NCI-H226 (cell line): ENCODE measurements around the gene CRACR2B.

Source experiments
- DNase-seq: peaks from one replicate; pipeline ENCODE4 v3.0.0-alpha.2; 2015

Gene CRACR2B

DNA sequence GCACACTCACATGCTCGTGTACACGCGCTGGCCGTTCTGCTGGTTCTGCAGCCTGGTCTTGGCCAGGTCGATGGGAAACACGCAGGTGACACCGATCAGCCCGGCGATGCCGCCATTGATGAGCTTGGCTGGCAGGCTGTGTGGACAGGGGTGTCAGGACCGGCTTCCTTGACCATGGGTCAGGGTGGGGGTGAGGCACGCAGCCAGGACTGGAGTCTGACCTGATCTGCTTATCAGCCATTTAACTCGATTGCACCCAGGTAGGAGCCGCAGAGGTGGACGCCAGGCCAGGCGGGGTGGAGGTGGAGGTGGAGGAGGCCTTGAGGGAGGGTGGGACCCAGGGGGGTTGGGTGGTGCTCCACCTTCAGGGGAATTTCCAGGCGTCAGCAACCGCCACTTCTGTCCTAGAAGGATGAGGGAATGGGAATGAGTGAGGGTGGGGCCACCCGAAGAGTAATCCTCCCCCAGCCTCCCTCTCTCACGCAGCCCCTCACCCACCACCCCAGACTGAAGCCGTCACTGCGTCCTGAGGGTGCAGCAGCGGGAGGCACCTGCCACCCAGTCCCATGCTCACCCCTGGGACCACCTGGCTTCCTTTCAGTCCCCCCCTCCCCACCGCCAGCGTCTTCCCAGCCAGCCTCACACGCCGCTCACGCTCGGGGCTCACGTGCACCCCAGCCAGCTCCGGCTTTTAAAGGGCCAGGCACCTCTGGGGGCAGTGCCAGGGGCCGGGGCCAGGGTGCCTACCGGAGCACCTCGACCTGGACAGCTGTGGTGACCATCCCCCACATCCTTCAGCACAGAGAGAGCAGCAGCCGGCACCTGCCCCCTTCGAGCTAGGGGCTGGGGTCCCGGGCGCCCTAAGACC, 32.7 kb upstream of the CRACR2B start:
- peak; percentile 51 for DNase-seq

DNA sequence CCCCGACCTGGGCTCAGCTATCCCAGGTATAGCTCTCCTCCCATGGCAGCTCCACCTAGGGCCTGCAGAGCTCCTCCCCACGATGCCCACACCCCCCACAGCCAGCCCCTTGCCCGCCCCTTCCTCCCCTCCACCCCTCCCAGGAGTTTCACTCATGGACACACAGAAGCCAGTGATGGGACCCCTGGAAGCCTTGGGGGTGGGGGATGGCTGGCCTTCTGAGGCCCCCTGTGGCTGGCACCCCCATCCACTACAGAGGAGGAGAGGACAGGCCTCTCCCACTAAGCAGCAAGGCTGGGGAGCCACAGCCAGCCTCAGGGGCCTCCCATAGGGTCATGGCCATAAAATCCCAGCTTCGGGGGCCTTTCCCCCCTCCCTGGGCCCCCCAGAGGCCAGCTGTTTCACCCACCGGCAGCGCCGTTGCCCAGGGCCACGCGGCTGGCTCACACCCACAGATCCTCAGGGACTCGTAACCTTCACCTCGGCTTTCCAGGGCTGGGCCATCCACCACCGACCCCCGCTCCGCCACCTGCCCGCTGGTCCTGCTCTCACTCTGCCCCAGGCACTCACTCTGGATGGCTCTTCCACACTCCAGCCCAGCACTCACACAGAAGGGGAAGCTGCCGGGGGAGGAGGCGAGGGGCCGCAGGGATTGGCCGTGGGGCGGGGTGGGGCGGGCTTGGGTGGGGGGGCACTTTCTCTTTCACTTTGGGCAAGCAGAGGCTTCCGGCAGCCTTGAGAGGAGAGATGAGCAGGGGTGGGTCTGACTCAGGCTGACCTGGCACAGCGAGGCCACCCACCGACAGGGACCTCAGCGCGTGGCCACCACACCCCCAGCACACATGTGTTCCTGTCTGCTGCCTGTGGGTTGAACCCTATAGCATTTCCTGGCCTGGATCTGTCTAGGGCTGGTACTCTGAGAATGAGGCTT, 31.8 kb upstream of the CRACR2B start:
- DNase-seq, result peak; percentile 83

DNA sequence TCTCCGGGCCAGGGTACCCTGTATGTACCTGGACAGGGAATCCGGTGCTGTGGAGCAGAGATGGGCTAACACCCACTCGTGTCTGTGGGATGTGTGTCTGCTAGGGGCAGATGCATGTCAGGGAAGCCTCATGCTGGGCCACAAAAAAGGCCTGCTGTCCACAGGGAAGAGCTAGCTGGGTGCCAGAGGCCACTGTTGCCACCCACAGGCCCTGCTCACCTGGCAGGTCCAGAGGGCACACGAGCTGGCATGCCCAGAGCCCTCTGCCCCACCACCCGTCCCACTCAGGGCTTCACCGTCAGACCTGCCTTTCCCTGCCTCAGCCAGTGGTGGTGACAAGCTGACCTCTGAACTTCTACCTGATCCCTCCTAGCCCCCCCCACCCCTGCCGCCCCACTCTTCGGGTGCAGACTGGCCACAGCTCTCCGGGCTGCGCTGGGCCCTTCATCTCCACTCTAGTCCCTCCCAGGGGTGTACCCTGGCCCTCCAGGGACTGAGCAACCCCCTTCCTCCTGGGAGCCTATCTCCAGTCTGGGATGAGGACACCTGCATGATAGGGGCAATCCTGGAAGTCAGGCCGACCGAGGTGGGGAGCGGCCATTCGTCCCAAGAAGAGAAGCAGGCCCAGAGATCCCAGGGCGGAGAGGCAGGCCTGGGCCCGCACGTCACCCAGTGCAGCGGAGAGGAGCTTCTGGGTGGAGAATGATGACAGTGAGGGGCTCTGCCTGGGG, 31.0 kb upstream of the CRACR2B start:
- no peak for DNase-seq

DNA sequence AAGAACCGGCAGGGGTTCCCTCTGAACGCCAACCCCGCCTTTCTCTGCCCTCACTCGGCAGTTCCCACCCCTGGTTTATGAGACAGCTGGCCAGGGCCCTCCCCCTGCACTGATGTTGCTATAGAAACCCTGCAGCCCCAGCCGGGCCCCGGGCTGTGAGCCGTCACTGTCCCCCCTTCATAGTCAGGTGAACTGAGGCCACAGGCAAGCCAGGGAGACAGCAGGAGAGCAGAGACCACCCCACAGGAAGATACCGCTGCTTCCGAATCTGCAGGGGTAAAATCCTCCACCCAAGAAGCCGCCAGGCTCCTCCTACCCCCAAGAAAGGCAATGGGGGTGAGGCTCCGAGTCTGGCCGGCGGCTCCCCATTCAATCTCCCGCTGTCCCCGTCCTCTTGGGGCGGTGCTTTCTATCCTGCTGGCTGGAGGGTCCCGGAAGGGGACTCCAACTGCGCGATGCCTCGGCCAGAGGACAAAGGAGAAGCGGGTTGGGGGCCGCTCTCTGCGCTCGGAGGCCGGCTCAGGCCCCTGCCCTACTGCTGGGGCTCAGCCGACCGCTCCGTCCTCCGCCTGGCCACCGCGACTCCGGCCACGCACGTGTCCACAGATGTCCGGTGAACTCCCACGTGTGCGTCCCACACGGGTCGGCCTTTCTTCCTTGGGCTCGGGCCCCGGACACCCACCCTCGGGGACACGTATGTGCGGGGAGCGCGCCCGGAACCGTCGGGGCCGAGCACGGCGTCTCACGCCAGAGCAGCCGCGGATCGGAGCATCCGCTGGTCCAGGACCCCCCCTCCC, 30.2 kb upstream of the CRACR2B start:
- peak; percentile 67 for DNase-seq

DNA sequence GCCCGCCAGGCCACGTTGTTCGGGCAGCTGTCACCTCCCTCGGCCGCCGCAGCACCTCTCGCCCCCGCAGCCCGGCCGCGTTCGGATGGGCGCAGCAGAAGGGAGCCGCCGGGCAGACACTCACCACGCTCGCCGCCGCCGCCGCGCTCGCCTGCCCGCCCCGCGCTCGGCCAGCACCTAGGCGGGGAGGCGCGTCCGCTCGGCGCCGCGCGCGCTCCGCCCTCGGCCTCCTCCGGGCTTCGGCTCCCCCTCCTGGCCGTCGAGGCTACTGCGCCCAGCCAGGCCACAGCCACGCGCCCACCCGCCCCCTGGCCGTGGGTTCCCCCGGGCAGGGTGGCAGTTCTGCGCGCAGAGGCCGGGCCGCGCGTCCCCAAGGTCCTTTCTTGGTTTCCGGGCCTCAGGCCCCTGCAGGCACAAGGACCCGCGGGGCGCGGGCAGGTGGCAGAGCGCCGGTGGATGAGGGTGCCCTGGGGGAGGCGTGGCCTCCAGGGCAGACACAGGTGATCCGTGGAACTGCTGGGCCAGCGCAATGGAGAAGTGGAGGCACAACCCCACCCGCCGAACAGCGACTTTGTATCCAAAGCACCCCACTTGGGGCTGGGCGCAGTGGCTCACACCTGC, 29.5 kb upstream of the CRACR2B start, which contains the start of gene SLC25A22:
Gene SLC25A22, minus strand, starts transcription at position 189 of the 621 bp plus-strand sequence. CDS start 3,275 bp downstream, outside the sequence.
- peak; percentile 66 for DNase-seq

DNA sequence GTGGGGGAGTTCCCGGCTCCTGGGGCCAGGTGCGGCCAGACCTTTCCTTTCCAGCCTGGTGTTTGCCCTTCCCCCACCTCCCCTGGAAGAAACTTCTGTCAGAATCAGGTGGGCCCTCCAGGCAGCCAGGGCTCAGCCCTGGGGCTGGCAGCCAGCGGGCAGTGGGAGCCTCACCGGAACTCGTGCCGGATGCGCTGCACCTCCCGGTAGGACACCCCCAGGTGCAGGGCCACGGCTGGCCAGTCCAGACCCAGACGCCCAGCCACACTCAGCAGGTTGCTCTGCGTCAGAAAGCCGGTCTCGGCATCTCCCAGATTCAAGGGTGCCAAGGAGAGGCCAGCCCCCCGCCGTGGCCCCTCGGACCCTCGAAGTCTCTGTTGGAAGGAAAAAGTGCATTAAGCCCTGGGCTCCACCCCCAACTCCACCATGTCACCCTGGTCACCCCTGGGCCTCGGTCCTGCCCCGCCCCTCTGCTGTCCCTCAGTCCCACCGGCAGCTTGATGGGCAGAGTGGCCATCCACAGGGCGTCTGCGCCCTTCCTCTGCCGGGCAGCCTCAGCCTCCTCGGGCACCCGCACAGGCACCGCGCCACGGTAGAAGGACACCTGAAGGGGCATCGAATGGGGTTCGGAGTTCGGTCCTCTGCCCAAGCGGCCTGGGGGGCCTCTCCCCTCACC, 27.9 kb upstream of the CRACR2B start:
- no peak for DNase-seq

DNA sequence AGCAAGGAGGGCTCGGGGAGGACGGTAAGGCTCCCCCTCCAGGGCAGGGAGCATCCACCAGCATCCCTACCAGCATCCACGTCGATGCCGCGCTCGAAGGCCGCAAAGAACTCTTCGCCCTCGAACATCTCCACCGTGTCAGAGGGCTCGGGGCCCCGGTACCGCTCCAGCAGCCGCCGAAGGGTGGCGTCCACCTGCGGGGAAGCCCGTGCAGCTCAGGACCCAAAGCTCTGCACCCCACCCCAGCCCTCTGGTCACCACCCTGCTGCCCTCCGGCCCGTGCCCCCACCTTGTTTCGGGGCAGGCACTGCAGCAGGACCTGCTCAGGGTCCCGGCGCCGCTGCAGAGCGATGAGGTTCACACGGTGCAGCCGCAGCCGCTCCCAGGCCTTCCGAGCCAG, 27.2 kb upstream of the CRACR2B start:
- DNase-seq, result no peak

DNA sequence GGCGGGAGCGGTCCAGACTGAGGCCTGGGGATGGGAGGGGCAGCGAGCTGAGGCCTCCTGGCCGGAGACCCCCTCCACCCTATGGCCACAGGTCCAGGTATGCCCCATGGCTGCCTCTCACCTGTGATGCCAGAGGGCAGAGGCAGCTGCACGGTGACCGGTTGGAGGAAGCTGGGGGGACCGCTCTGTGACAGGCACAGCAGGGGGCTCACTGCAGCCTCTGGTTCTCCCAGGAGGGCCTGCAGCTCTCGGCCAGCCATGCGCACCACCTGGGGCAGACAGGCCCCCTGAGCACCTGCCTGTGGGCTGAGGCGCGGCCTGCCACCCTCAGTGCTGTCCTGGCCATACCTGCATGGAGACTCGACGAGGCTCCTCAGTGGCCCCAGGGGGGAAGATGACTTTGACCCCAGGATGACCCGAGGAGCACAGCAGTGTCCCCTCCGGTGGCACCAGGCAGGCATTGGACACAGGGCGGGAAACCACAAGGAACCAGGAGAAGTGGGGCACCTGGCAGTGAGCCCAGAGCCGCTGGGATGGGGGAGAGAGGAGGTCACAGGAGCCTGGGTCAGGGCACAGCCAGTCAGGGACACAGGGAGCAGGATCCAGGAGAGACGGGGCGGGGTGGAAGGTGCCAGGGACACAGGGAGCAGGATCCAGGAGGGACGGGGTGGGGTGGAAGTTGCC, 26.5 kb upstream of the CRACR2B start:
- no peak for DNase-seq

DNA sequence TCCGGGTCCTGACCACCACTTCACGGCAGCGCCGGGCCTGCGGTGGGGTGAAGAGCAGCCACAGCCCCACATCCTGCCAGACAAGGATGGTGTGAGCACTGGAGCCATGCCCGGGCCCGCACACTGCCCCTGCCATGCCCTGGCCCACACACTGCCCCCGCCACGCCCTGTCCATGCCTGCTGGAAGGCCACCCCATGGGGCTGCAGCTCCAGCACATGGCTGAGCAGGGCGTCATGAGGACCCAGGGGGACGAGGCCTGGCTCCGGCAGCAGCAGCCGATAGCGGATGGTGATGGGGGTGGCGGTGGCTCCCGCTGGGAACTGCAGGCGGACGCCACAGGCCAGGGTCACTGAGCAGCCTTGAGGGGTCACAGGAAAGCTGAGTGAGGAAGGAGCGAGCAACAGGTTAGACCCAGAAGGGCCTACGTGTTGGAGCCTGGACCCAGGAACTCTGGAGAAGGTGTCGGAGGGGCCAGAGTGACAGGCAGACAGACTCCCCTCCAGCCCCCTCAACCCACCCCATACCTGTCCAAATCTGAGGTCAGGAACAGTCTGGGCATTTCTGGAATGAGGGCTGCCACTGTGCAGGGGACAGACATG, 25.6 kb upstream of the CRACR2B start:
- DNase-seq, result no peak

DNA sequence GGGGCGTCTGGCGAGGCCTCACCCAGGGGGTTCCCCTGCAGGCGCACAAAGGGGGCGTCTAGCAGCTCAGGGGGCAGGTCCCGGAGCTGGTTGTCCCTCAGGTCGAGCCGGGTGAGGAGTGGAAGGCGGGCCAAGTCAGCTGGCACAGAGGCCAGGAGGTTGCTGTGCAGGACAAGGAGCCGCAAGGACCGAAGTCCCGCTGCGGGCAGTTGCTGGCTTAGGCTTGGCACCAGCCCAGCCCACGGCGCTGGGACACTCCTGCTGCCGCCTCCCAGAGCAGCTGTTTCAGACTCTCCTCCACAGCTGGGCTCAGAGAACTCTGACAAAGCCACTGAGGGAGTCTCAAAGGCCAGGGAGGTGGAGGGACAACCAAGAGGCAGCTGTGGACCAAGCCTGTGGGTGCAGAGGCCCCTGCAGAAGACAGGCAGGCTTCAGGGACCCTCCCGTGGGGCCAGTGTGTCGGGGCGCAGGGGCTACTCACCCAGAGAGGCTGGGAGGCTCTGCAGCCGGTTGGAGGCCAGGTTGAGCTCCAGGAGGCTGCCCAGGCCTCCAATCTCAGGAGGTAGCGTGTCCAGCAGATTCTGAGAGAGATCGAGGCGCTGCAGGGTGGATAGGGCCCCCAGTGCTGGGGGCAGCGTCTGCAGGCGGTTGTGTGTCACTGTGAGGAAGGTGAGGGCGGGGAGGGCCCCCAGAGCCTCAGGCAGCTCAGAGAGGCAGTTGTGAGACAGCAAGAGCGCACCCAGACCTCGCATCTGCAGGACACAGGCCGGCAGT, 24.8 kb upstream of the CRACR2B start:
- no peak for DNase-seq

DNA sequence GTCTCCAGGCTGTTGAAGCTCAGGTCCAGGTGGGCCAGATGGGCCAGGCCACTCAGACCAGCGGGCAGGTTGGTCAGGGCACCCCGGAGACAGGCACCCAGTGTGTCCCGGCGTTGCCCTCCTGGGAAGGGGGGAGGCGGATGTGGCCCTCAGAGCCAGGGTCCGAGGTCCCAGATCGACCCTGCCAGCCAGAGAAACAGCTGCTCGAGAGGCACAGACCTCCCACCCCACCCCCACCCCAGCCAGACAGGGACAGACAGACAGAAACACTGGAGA, 24.3 kb upstream of the CRACR2B start:
- no peak for DNase-seq

DNA sequence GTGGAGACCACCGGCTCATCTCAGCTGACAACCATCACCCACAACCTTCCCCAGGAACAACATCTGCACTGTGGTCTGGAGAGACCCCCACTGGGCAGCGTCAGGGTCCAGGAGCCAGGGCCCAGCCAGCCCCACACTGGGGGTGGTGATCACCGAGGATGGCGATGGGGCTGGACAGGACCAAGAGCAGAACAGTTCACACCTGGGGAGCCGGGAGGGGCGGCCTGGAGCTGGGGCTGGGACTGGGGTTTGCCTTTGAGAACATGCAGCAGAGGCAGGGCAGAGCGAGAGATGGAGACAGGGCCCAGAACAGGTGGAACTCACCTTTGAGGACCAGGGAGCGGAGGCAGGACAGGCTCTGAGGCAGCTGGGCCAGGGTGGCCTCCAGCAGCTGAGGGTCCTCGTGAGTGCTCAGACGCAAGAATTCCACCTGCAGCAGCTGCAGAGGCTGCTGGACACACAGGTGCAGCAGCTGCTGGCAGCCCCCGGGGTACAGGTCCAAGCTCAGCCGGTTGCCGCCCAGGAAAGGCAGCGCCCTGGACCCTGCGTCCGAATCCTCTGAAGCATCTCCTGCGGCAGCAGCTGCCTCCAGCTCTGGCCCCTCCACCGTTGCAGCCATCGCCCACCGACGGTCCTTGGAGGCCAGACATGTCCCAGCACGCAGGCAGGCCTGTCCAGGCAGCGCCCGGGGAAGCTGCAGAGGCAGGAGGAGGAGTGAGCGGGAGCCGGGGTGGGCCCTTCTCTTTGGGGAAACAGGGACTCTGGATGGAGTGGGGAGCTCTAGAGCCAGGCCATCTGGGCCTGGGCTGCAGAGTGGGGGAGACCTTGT, 23.7 kb upstream of the CRACR2B start:
- DNase-seq, result no peak

DNA sequence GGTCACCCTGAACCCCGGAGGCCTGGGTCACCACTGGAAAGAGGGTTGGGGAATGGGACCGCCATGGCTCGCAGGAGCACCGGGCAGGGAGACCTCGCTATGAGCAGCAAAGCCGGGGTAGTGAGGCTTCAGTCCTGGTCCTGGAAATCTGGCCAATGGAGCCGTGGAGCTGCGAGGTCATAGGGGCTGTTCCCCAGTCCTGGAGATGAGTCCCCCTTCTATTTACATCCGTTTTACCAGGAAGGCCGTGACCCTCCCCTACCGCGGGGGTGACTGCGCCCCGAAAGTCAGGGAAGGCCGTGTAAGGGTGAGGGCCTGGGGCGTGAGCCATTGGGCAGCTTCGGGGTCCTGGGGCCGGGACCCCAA, 23.1 kb upstream of the CRACR2B start:
- no peak for DNase-seq

DNA sequence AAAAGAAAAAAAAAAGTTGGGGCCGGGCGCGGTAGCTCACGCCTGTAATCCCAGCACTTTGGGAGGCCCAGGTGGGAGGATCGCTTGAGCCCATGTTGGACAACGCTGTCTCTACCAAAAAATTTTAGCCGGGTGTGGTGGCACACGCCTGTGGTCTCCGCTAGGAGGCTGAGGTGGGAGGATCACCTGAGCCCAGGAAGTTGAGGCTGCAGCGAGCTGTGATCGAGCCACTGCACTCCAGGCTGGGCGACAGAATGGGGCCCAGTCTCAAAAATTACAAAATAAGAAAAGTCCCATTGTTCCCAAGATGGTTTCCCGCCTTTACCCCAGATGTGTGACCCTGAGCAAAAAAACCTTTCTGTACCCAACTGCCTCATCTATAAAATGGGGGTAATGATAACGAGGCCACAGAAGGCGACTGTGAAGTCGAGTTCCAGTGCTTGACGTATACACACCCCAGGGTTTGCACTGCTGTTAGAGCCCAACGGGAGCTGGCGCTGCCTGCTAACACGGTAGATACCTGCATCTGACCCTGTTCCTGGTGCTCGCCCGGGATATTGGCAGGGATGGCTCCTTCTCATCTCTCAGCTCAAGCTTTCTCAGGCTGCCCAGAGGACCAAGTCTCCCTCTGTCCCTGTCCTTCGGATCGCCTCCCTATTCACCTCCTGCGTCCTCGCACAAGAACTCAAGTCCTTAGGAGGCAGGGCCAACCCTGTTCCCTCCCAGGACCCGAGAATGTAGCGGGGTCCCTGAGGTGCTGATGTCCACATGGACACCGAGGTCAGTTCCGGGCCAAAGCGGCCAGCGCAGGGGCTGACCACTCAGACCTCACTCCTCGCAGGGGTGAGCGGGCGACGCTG, 19.1 kb upstream of the CRACR2B start:
- no peak for DNase-seq

DNA sequence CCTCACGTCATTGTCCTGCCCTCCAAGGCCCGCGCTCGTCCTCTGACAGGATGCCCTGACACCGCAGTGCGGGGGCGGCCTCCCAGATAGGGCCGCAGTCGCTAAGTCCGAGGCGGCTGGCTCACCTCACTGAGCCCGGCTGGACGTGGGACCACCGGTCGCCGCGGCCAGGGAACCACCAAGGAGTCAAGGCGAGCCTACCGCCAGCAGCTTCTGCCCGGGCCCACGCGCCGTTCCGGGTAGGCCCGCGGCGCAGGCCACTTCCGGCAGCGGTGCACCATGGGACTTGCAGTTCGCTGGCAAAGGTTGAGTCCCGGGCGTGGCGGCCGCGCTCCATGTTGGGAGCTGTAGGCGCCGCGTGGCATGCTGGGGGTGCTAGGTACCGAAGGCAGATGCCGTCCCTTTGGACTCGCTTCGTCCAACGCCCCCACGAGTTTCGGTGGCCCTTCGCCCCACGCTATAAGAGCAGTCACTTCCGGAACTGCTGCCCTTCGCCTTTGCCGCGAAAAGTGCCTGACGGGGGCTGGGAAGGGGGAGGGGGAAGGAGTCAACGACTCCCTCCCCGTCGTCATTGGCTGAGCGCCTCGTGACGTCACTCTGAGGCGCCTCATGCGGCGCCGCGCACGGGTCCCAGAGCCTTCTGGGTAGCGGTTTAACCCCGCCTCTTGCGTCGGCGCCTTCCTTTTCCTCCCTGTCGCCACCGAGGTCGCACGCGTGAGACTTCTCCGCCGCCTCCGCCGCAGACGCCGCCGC, 18.3 kb upstream of the CRACR2B start, which contains the start of gene RPLP2:
Gene RPLP2, plus strand, starts transcription at position 681 of the 753 bp plus-strand sequence. CDS start 268 bp downstream, outside the sequence.
- peak; percentile 96 for DNase-seq

DNA sequence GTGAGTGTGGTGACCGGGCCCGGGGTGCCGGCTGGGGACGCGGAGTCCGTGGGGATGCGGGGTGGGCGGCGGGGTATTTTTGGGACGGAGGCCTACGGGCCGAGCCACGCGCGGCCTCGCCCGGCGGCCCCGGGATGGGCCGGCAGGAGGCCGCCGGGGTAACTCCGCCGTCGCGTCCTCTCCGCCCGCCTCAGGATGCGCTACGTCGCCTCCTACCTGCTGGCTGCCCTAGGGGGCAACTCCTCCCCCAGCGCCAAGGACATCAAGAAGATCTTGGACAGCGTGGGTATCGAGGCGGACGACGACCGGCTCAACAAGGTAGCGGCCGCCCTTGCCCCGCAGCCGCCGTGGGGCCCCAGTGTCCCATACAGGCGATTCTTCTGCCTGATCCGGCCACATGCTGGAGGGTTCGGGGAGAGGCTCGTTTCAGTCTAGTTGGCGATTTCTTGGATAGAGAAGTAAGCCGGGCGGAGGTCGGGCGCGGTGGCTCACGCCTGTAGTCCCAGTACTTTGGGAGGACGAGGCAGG, 17.6 kb upstream of the CRACR2B start:
- no peak for DNase-seq
